HG03565 (cell line): ENCODE measurements around the gene CLPTM1L.
"Not testable (repeated sequence)": the region's sequence is repeated elsewhere in the genome, so short reads cannot be mapped to it uniquely, and the experiment has no call there.

Experiments
- ATAC-seq: cut with Tn5 transposase; IDR thresholded peaks from one replicate; pipeline ENCODE4 v1.9.1; 2021; ENCODE audit warnings: mild to moderate bottlenecking, moderate library complexity; ENCODE audit not compliant: unreplicated experiment

Gene CLPTM1L

DNA sequence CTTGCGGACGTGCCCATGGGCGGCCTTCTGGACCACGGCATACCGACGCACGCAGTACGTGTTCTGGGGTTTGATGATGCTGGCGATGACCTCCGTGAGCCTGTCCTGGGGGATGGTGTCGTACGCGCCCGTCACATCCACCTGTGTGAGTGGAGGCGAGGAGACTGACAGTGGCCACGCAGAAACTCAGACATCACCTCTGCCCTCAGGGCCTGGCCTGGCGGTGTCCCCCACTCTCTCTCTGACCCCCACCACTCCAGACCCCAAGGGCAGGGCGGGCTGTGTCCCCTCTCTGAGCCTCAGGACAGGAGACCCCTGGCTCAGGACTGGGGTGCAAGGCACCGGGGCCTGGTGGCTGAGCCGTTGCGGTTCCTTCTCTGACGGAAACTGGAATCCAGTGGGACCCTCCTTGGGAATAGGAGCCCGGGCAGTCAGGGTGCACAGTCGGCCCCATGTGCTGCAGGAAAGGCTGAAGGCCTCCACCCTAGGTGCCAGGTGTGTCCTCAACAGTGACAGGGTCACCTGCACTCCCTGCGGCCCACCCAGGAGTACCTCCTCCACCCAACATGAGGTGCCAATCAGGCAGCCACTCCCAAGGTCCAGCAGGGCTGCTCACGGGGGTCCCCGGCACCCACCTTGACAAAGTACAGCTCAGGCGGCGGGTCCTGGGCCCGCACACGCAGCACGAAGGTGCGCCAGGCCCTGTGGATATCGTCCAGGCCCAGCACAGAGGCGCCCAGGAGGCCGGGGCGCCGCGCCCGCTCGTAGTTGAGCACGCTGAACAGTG is 66.0 kb downstream of the CLPTM1L start:
- no peak for ATAC-seq

DNA sequence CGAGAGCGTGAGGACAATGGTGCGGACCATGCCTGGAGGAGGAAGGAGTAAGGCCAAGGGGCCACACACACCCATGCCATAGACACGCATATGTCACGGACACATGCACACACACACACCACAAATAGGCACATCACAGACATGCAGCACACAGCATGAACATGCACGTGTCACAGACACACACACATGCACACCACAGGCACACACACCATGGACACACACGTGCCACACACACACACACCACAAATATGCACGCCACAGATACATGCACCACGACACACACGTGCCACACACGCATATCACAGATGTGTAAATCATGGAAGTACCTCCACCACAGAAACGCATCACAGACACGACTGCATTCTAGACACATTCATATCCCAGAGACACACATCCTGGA is 66.7 kb downstream of the CLPTM1L start:
- no peak for ATAC-seq

DNA sequence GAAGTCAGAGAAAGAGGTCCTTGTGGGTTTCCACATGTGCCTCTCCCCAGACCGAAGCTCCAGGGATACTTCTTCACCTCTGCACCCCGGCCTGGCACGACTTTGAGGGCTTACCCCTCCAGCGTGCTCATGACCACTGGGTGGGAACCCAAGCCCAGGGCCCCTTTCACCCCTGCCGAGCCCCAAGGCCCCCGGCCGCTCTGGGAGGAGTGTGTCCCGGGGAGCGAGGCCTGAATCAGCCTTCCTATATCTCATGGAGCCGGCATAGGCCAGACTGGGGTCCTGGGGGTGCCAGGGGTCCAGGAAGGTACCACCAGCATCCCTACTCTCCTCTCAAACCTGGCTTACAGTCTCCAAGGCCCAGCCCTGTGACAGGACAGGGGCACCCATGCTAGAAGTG is 67.1 kb downstream of the CLPTM1L start:
- ATAC-seq: no peak

DNA sequence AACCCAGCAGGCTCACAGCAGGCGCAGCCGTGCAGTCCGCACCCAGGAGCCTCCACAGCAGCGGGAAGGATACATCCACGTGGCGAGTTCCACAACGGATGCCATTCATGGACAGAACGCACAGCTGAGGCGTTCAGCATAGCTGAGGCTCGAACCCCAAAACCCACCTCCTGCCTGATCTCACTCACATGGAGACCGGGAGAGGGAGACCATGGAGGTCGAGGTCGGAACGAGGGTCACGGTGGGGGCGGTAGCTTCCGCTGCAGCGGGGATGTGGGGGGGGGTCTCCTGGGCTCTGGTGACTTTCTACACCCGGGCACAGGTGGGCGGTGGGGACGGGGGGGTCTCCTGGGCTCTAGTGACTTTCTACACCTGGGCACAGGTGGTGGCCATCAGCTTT is 67.6 kb downstream of the CLPTM1L start:
- ATAC-seq: no peak

DNA sequence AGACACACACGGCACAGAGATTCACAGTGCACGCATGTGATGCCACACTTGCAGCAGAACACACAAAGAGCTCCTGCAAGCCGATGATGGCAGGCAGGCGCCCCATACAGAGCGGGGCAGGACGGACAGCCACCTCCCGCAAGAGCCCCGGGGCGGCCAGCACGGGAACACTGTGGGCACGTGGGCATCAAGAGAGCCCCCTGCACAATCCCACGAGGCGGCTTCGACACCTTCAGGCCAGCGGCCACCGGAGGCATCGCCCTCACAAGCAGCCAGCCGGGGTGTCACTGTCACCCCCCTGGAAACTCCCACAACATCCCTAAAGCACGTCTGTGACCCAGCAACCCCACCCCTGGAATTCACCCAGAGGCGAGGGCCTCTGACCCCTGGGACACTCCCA is 68.0 kb downstream of the CLPTM1L start:
- no peak for ATAC-seq

DNA sequence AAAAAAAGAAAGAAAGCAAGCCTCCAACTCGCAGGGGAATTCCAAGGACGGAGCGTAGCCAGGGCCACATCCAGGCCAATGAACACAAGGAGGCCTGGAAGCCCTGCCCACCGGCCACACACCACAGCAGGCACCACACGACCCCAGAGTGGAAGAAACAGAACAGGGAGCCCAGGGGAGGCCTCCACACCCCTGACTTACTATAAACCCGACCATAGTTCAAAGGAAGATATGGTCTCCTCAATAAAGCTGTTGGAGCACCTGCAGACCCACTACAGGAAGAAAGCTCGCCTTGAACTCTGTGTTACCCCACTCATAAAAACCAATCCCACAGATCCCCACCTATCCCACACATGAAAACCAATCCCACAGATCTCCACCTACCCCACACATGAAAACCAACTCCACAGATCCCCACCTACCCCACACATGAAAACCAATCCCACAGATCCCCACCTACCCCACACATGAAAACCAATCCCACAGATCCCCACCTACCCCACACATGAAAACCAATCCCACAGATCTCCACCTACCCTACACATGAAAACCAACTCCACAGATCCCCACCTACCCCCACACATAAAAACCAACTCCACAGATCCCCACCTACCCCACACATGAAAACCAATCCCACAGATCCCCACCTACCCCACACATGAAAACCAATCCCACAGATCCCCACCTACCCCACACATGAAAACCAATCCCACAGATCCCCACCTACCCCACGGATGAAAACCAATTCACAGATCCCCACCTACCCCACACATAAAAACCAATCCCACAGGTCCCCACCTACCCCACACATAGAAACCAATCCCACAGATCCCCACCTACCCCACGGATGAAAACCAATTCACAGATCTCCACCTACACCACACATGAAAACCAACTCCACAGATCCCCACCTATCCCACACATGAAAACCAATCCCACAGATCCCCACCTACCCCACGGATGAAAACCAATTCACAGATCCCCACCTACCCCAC is 69.2 kb downstream of the CLPTM1L start:
- not testable (repeated sequence) for ATAC-seq

DNA sequence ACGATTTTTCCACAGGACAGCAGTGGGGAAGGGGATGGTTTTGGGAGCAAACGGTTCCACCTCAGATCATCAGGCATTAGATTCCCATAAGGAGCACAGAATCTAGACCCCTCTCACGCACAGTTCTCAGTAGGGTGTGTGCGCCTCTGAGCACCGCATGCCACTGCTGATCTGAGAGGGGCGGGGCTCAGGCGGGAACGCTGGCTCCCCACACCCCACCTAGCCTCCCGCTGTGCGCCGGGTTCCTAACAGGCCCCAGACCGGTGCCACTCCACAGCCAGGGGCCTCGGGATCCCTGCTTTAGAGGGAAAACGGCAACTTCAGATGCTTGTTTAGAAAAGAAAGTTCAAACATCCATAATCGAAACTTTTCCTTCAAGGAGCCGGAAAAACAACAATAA is 70.4 kb downstream of the CLPTM1L start:
- no peak for ATAC-seq

DNA sequence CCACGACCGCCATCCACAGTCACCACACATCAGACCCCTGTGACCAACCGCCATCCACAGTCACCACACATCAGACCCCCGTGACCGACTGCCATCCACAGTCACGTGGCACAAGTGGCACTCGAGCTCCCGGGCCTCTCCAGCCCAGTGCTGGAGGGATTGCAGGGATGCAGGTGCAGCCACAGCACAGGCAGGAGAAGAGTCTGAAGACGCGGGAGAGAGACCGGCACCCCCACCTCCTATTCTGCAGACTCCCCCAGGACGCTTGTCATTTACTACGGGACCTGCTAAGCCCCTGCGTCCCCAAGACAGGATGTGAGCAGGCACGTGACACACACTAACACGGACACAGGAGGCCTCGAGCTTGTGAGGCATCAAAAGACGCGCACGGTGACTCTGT is 71.2 kb downstream of the CLPTM1L start:
- no peak for ATAC-seq

DNA sequence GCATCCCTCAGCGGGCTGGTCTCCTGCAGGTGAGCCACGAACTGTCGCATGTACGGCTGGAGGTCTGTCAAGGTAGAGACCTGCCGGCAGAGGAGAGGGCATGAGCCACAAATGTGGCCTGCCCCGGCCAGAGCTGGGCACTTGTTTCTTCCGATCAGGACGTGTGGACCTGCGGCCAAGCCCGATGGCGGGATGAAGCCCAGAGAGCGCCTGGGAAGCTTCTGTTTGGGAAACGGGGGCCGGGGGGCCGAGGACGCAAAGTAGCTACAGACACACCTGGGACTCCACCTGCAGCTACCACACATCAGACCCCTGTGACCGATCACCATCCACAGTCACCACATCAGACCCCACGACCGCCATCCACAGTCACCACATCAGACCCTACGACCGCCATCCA is 72.7 kb downstream of the CLPTM1L start:
- ATAC-seq: no peak

DNA sequence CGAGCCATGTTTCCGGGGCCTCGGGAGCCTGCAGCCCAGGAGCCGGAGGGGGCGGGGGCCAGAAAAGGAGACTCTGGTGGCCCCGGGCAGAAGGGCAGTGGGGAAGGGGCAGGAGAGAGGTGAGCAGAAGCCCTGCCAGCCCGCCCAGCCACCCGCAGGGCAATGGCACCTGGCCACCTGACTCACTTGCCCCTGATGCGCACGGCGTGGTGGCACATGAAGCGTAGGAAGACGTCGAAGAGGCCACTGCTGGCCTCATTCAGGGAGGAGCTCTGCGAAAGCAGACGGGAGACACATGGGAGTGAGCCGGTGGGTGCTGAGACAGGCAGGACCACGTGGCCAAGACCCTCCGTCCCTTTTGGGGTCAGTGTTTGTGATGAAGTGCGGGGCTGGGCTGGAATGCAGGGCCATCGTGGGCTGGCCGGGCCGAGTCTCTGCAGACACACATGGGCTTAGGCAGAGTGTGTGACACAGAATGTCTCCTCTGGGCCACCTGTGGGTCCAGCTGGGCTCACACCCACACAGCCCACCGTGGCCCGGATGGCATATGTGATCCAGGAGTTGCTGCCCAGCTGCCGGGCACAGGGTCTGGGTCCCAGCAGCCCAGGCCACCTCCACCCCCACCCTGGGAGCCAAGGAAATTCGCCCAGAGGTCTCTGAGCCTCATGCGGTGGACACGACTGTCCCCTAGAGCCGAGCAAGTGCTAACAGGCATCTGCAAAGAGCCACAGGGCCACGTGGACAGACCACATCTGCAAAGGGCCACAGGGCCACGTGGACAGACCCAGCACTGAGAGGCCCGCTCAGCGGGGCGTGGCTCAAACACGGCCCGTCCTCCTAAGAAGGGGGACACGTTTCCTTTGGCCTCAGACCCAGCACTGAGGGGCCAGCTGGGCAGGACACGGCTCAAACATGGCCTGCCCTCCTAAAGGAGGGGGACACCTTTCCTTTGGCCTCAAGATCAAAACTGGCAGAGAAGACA is 73.7 kb downstream of the CLPTM1L start:
- no peak for ATAC-seq

DNA sequence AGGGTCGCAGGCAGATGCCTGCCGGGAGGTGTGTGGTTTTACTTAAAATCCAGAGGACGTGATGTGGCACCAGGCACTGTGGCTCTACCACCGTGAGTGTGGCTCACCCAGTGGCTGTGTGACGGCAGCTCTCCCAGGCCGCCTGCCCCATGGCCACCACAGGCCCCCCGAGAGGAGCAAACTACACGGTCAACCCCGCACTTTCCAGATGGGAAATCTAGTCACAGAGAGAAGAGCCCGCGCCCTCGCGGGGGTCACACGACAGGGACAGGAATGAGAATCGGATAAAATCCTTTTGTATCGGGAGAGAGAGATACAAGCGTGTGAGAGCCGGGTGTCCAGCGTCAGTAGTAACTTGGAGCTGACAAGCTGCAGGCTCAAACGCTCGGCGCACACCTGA is 74.5 kb downstream of the CLPTM1L start:
- no peak for ATAC-seq

DNA sequence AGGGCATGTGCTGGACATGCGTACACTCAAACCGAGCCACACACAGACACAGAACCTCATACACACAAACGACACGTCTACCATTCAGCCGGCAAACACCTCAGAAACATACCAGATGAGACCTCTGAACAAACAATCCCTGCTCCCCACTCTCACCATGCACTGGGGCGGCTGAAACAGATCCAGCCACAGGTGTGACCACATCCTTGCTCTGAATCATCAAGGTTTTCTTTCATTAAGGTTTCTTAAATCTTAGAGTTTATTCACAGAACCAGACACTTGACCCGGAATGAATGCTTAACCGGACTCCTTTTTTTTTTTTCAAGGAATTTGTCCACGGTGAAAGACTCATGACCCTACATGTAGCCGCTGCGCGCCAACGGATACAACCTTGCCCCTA is 76.2 kb downstream of the CLPTM1L start:
- no peak for ATAC-seq

DNA sequence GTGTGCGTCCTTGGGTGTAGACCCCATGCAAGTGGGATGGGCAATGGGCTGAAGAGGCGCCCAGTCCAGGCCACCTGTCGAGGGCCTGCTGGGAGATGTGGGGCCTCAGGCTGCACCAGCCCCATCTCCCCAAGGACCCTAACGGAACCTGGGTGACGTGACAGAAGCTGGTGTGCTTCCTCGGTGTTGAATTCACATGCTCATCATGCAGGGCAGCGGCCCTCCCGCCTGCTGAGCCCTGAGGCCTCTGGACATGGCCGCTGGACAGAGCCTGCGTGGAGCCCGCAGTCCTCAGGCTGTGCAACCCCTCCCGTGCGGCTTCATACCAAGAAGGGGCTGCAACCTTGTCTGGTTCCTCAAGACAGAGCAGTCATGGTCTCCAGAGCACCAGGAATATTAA is 76.8 kb downstream of the CLPTM1L start:
- ATAC-seq: no peak
